Hematopoietic multipotent progenitor cell (in vitro differentiated cells): ENCODE measurements around the gene BCAS3. TPM values are rescaled to one million over a fixed set of nuclear protein-coding genes. Genes with fewer than 3 reads are reported as not detected.
"Not testable (repeated sequence)": the region's sequence is repeated elsewhere in the genome, so short reads cannot be mapped to it uniquely, and the experiment has no call there.

ENCODE experiments used
- DNase-seq, 3 donors: peaks; one replicate each; pipeline ENCODE4 v3.0.0-alpha.2; 2011 to 2015; ENCODE audit warnings: low read depth in 2 of 3, low spot score in 2 of 3
- total RNA-seq: library from RNA; depleted of rRNA; stranded (reverse); fragments of >200 nt; gene quantifications from one replicate; pipeline ENCODE4 v1.2.3, GENCODE V29; 2012

The BCAS3 gene
- total RNA-seq, 1 donor, result 50.6 TPM

- no peak for DNase-seq
These were observed 184.8 kb downstream of the BCAS3 start for GRCh38 chr17:60862482-60862881.

DNA sequence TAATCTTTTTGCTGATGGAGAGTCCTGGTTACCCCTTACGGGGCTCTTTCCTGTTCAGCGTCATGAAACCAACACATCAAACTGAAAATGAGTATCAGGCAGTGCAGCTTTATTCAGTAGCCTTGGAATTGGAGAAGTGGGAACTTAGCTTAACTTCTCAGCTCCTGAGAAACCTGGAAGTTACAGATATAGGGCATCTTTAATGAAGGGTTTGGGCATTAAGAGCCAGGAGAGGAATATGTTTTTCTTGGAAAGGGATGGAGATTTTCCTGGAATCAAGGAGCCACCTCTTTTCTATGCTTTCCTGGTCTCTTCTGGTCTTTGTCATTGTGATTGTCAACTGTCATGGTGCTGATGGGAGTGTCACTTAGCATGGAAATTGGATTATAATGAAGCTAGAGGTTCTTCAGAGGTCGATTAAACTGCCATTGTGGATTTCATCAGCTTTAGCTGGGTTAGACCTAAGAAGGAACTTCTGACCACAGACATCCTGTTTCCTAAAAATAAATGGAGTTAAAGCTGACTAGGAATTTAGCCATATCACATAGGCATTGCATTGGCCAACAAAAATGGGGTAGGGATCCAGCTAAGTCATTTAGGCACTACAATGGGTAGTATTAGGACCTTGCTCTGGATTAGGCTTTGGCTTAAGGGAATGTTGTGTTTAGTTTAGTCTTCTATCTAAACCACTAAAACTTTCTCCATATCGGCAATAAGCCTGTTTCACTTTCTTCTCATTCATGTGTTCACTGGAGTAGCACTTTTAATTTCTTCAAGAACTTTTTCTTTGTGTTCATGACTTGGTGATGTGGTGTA is 186.4 kb downstream of the BCAS3 start:
- peak in 2 of 3 donors; percentile 10 to 46 for DNase-seq

DNA sequence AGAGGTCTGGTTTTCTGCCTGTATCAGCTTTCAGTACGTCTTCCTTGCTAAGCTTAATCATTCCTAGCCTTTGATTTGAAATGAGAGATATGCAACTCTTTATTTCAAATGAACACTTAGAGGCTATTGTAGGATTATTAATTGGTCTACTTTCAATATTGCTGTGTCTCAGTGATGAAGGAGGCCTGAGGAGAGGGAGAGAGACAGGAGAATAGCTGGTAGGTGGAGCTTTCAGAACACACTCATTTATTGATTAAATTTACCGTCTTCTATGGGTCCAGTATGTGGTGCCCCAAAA is 187.0 kb downstream of the BCAS3 start:
- DNase-seq, result no peak

- no peak for DNase-seq
These were observed 197.1 kb downstream of the BCAS3 start for GRCh38 chr17:60874772-60875171.

- DNase-seq, result not testable (repeated sequence)
These were observed 209.3 kb downstream of the BCAS3 start for GRCh38 chr17:60886731-60887613.

DNA sequence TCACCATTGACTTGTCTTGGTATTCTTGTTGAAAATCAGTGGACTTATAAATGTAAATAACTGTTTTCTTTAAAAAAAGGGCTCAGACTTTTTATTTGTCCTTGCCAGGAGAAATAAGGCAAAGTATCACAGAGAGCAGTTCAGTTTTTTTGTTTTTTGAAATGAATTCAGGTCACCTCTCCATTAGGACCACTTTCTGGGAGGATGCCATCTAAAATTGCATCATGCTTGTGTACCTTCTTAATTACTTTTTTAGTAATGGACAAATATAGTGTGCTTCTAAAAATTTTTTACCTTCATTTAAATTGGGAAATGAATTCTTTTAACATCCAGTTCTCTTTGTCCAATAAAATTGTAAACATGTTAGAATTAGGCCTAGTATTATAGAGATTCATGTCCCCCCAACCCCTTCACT is 210.0 kb downstream of the BCAS3 start:
- DNase-seq, result no peak

GRCh38 chr17:60888812-60889709 is 211.4 kb downstream of the BCAS3 start:
- no peak for DNase-seq

DNA sequence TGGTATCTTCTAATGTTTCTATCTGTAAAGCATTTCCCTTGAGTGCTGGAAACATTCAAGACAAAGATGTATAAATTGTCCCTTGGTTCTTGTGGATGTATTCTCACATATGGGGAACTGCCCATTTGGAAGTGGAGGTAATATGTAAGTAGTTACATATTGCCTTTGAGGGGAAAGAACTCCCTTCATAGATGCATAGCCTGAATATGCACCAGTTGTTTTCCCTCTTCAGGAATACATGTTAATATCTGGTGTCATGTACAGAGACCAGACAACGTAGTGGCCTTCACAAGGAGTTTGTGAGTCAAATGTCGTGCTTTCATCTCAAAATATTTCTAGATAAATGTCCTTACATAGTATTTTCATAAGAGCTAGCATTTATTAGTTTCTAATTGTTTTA is 213.5 kb downstream of the BCAS3 start:
- DNase-seq, result no peak

GRCh38 chr17:60893475-60893874 is 215.8 kb downstream of the BCAS3 start:
- no peak for DNase-seq

DNA sequence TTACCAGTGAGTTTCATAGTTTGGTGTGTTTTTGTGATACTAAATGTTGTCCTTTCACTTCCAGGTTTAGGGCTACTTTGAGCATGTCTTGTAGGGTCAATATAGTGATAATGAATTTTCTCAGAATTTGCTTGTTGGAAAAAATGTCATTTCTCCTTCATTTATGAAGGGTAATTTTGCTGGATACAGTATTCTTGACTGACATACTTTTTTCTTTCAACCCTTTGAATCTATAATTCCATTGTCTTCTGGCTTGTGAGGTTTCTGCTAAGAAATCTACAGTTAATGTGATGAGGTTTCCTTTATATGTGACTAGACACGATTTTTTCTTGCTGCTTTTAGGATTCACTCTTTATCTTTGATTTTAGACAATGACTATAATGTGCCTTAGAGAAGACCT is 219.3 kb downstream of the BCAS3 start:
- peak in 1 of 3 donors; percentile 20 for DNase-seq

DNA sequence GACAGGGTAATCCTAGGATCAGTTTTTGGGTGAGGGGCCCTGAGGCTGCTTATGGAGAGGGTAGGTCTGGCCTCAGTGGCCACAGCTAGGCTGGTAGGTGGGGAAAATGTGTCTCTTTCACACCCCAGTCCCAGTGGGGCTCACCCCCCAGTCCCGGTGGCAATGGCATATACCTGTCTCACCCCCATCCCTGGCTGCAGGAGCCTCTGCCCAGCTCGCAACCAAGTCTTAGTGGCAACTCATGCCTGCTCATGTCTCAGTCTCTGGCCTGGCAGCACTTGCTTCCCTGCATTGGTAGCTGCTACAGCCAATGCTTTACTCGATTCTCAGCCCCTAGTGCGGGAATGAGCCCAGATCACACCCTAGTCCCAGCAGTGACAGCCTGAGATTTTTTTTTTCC is 221.5 kb downstream of the BCAS3 start:
- DNase-seq, result no peak

GRCh38 chr17:60900688-60901087 is 223.0 kb downstream of the BCAS3 start:
- DNase-seq, result no peak

GRCh38 chr17:60901242-60901641 is 223.6 kb downstream of the BCAS3 start:
- no peak for DNase-seq

DNA sequence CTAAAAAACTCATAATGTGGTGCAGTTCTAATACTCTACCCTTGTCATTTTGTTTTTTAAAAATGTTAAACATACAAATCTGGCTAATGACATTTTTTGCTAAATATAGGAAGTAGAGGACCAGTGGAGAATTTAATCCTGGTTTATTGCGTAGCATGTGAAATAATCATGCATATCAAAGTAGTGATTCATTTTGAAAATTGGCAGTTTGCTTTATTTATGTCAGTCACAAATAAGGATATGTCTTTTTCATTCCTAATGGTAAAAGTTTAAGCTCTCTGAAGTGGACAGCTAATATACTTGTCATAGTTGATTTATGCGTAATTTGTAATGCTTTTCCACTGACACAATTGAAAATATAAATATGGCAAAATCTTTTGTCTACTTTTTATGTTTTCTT is 224.2 kb downstream of the BCAS3 start:
- DNase-seq, result no peak

GRCh38 chr17:60902399-60902798 is 224.7 kb downstream of the BCAS3 start:
- DNase-seq, result no peak

GRCh38 chr17:60904582-60904981 is 226.9 kb downstream of the BCAS3 start:
- no peak for DNase-seq

DNA sequence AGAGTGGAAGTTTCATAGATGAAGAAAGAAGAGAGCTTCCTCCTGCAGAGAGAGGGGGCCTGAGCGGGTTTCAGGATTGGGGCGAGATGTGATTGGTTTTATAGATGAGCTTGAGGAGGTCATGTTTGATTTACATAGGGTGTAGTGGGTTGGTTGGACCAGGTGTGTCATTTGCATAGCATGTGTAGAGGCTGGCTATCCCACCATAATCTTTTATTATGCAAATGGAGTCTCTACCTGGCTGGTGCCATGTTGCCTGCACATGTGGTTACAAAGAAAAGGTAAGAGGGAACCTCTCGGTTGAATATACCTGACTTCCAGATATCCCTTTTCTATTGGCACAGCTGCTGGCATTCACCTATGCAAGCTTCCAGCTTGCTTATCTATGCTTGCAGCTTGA is 228.1 kb downstream of the BCAS3 start:
- DNase-seq, result no peak

- no peak for DNase-seq
These were observed 230.7 kb downstream of the BCAS3 start for GRCh38 chr17:60908324-60908723.

- no peak for DNase-seq
These were observed 231.8 kb downstream of the BCAS3 start for GRCh38 chr17:60909405-60909804.

DNA sequence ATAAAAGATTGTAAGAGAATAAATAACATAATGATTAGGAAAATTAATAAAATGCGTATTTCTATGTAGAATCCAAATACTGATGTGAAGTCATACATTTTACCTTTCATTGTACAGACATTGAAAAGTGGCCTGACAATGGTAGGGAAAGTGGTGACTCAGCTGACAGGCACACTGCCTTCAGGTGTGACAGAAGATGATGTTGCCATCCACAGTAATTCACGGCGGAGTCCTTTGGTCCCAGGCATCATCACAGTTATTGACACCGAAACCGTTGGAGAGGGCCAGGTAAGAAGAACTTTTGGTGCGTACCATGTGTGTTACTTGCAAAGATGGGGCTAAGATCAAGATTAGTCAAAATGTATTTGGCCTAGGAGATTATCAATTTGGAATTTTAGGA is 232.8 kb downstream of the BCAS3 start:
- DNase-seq, result no peak

GRCh38 chr17:60914078-60914477 is 236.4 kb downstream of the BCAS3 start:
- DNase-seq, result no peak
